HG03521 (cell line): ENCODE measurements around the gene GLB1L.

Source experiments
- ATAC-seq: cut with Tn5 transposase; IDR thresholded peaks from one replicate; pipeline ENCODE4 v1.9.1; 2021; ENCODE audit warnings: mild to moderate bottlenecking, moderate library complexity; ENCODE audit not compliant: unreplicated experiment

The GLB1L gene

GRCh38 chr2:219228041-219228910 lies 17.0 kb downstream of the GLB1L start:
- ATAC-seq, result no peak

GRCh38 chr2:219225350-219225749 lies 19.9 kb downstream of the GLB1L start:
- ATAC-seq, result no peak

GRCh38 chr2:219223831-219224610 lies 21.2 kb downstream of the GLB1L start:
- no peak for ATAC-seq

GRCh38 chr2:219221957-219222518 lies 23.2 kb downstream of the GLB1L start:
- ATAC-seq, result no peak

GRCh38 chr2:219220652-219221402 lies 24.4 kb downstream of the GLB1L start:
- ATAC-seq, result no peak

GRCh38 chr2:219219784-219220532 lies 25.3 kb downstream of the GLB1L start:
- ATAC-seq, result no peak

GRCh38 chr2:219218732-219219701 lies 26.2 kb downstream of the GLB1L start, which contains the start of gene ABCB6:
ABCB6 (minus strand) TSS chr2:219218958; CDS start chr2:219218673, 285 bp downstream.
- peak; percentile 68 for ATAC-seq

- peak; percentile 24 for ATAC-seq
These were observed 27.0 kb downstream of the GLB1L start for GRCh38 chr2:219218217-219218731.

GRCh38 chr2:219216535-219216915 lies 28.7 kb downstream of the GLB1L start:
- ATAC-seq, result no peak

- ATAC-seq, result no peak
These were observed 29.2 kb downstream of the GLB1L start for GRCh38 chr2:219215871-219216534.

- no peak for ATAC-seq
These were observed 30.5 kb downstream of the GLB1L start for GRCh38 chr2:219214786-219215185.

- ATAC-seq, result no peak
These were observed 31.1 kb downstream of the GLB1L start for GRCh38 chr2:219214141-219214540.

GRCh38 chr2:219213486-219214071 lies 31.7 kb downstream of the GLB1L start:
- ATAC-seq, result no peak

- ATAC-seq, result no peak
These were observed 32.2 kb downstream of the GLB1L start for GRCh38 chr2:219213026-219213415.

- ATAC-seq, result no peak
These were observed 34.3 kb downstream of the GLB1L start for GRCh38 chr2:219210886-219211362.

GRCh38 chr2:219210196-219210885 lies 34.9 kb downstream of the GLB1L start:
- no peak for ATAC-seq
